Thymus (tissue), 11 donors: Measurements from ENCODE around the gene NACC2. TPM values are rescaled to one million over a fixed set of nuclear protein-coding genes. Genes with fewer than 3 reads are reported as not detected.

ENCODE experiments used
- DNase-seq, 9 donors: peaks; one replicate each; pipeline ENCODE4 v3.0.0-alpha.2; 2013; ENCODE audit warnings: low spot score in 9 of 9, low read depth in 6 of 9, missing footprints in 1 of 9
- H3K27ac ChIP-seq, 2 donors: one replicate each; pipeline ENCODE4 v1.5.1; 2013; ENCODE audit warnings: control low read depth in 1 of 2, low read depth in 1 of 2, low read length in 1 of 2, mild to moderate bottlenecking in 1 of 2, moderate library complexity in 1 of 2
- H3K27me3 ChIP-seq, 2 donors: one replicate each; pipeline ENCODE4 v1.5.1; 2013; ENCODE audit warnings: low read length in 1 of 2; ENCODE audit not compliant: control insufficient read depth in 2 of 2, insufficient read depth in 1 of 2
- H3K36me3 ChIP-seq, 2 donors: one replicate each; pipeline ENCODE4 v1.5.1; 2013; ENCODE audit warnings: low read length in 1 of 2, mild to moderate bottlenecking in 1 of 2, moderate library complexity in 1 of 2; ENCODE audit not compliant: control insufficient read depth in 2 of 2, insufficient read depth in 2 of 2
- H3K4me1 ChIP-seq, 2 donors: one replicate each; pipeline ENCODE4 v1.5.1; 2013; ENCODE audit warnings: low read length in 2 of 2; ENCODE audit not compliant: control insufficient read depth in 2 of 2, insufficient read depth in 2 of 2
- H3K4me3 ChIP-seq, 2 donors: one replicate each; pipeline ENCODE4 v1.5.1; 2013; ENCODE audit warnings: low read length in 2 of 2, control low read depth in 1 of 2, mild to moderate bottlenecking in 1 of 2
- H3K9me3 ChIP-seq, 2 donors: one replicate each; pipeline ENCODE4 v1.5.1; 2013; ENCODE audit warnings: low read length in 1 of 2, mild to moderate bottlenecking in 1 of 2; ENCODE audit not compliant: control insufficient read depth in 2 of 2, insufficient read depth in 1 of 2
- WGBS: extraction: QIAGEN DNeasy Blood & Tissue Kit; methylation state at CpG from one replicate; pipeline ENCODE4 v1.1.7; 2013; 5-methylcytosine and 5-hydroxymethylcytosine counted together
- polyA plus RNA-seq: library from polyadenylated mRNA; stranded (reverse); fragments of 200-250 nt; gene quantifications from one replicate; pipeline ENCODE4 v1.2.3, GENCODE V29; 2013
- total RNA-seq: library from RNA; stranded (reverse); fragments of 120-200 nt; gene quantifications from one replicate; pipeline ENCODE4 v1.2.4, GENCODE V29; 2013
- donor health status: healthy.

NACC2 gene
- total and polyA plus RNA-seq, 2 donors, result 1.5 to 4.4 TPM

- Histone ChIP-seq H3K4me3 (no peak overlapping the region), H3K36me3 (no peaks in the 10 kb centered on the region), H3K9me3 (no peaks in the 10 kb centered on the region), H3K27me3 (peaks cover 20 to 36% of the 10 kb centered on the region in 2 donors), H3K27ac (no peak overlapping the region), H3K4me1 (peaks cover 0 to 3% of the 10 kb centered on the region in 2 donors)
- WGBS, result 95% methylated on average over 30 of the region's 30 CpGs
- DNase-seq, result no peak
These were observed 37.6 kb downstream of the NACC2 start for GRCh38 chr9:136057236-136058081.

- H3K27ac ChIP-seq, result no peak overlapping the region
- H3K9me3 ChIP-seq, result no peaks in the 10 kb centered on the region
- DNase-seq, result no peak
- H3K27me3 ChIP-seq, result peaks cover 26 to 44% of the 10 kb centered on the region in 2 donors
- peaks cover 0 to 3% of the 10 kb centered on the region in 2 donors for H3K4me1 ChIP-seq
- H3K36me3 ChIP-seq, result no peaks in the 10 kb centered on the region
- 95% methylated on average over 25 of the region's 25 CpGs for WGBS
- H3K4me3 ChIP-seq, result no peak overlapping the region
These were observed 38.4 kb downstream of the NACC2 start for GRCh38 chr9:136056546-136057235.

- no peak for DNase-seq
- no peak overlapping the region for H3K4me3 ChIP-seq
- 59% methylated on average over 30 of the region's 30 CpGs for WGBS
- no peaks in the 10 kb centered on the region for H3K36me3 ChIP-seq
- peaks cover 32 to 52% of the 10 kb centered on the region in 2 donors for H3K27me3 ChIP-seq
- H3K9me3 ChIP-seq, result no peaks in the 10 kb centered on the region
- H3K27ac ChIP-seq, result no peak overlapping the region
- peaks cover 0 to 3% of the 10 kb centered on the region in 2 donors for H3K4me1 ChIP-seq
These were observed 39.2 kb downstream of the NACC2 start for GRCh38 chr9:136055715-136056545.

- Histone ChIP-seq H3K36me3 (no peaks in the 10 kb centered on the region), H3K4me1 (peaks cover 0 to 3% of the 10 kb centered on the region in 2 donors), H3K4me3 (no peak overlapping the region), H3K9me3 (no peaks in the 10 kb centered on the region), H3K27me3 (peaks cover 40 to 60% of the 10 kb centered on the region in 2 donors), H3K27ac (no peak overlapping the region)
- WGBS, result 94% methylated on average over 18 of the region's 18 CpGs
- DNase-seq, result no peak
These were observed 40.0 kb downstream of the NACC2 start for GRCh38 chr9:136054798-136055714.

GRCh38 chr9:136054146-136054545 is 40.9 kb downstream of the NACC2 start:
- Histone ChIP-seq H3K36me3 (no peaks in the 10 kb centered on the region), H3K4me1 (peaks cover 0 to 3% of the 10 kb centered on the region in 2 donors), H3K4me3 (no peak overlapping the region), H3K9me3 (no peaks in the 10 kb centered on the region), H3K27me3 (peaks cover 48 to 67% of the 10 kb centered on the region in 2 donors), H3K27ac (no peak overlapping the region)
- WGBS, result 95% methylated on average over 12 of the region's 12 CpGs
- DNase-seq, result no peak

GRCh38 chr9:136053757-136054142 is 41.3 kb downstream of the NACC2 start:
- DNase-seq, result no peak
- Histone ChIP-seq H3K27me3 (peaks cover 48 to 71% of the 10 kb centered on the region in 2 donors), H3K4me3 (no peak overlapping the region), H3K36me3 (no peaks in the 10 kb centered on the region), H3K9me3 (no peaks in the 10 kb centered on the region), H3K4me1 (peaks cover 0 to 3% of the 10 kb centered on the region in 2 donors), H3K27ac (no peak overlapping the region)
- WGBS, result 81% methylated on average over 8 of the region's 8 CpGs

- 86% methylated on average over 23 of the region's 23 CpGs for WGBS
- H3K9me3 ChIP-seq, result no peaks in the 10 kb centered on the region
- H3K4me1 ChIP-seq, result peaks cover 0 to 3% of the 10 kb centered on the region in 2 donors
- no peak overlapping the region for H3K4me3 ChIP-seq
- H3K36me3 ChIP-seq, result no peaks in the 10 kb centered on the region
- H3K27ac ChIP-seq, result no peak overlapping the region
- H3K27me3 ChIP-seq, result peaks cover 48 to 76% of the 10 kb centered on the region in 2 donors
- DNase-seq, result no peak
These were observed 41.9 kb downstream of the NACC2 start for GRCh38 chr9:136052991-136053756.

- Histone ChIP-seq H3K27me3 (peaks cover 48 to 76% of the 10 kb centered on the region in 2 donors), H3K9me3 (no peaks in the 10 kb centered on the region), H3K27ac (no peak overlapping the region), H3K36me3 (no peaks in the 10 kb centered on the region), H3K4me3 (no peak overlapping the region), H3K4me1 (peaks cover 0 to 3% of the 10 kb centered on the region in 2 donors)
- no peak for DNase-seq
- WGBS, result 83% methylated on average over 15 of the region's 15 CpGs
These were observed 42.6 kb downstream of the NACC2 start for GRCh38 chr9:136052472-136052880.
